Progenitor cell of endocrine pancreas (in vitro differentiated cells): Measurements from ENCODE around the gene ECEL1. TPM values are rescaled to one million over a fixed set of nuclear protein-coding genes. Genes with fewer than 3 reads are reported as not detected.
"Not testable (repeated sequence)": the region's sequence is repeated elsewhere in the genome, so short reads cannot be mapped to it uniquely, and the experiment has no call there.

Experiments
- DNase-seq: peaks from one replicate; pipeline ENCODE4 v3.0.0; 2021; ENCODE audit warnings: low spot score; ENCODE audit not compliant: unreplicated experiment
- H3K27ac Mint-ChIP-seq: 2 replicates; pipeline ENCODE4 v1.8.0; 2021; ENCODE audit warnings: mild to moderate bottlenecking, moderate library complexity, mixed read lengths
- H3K27me3 Mint-ChIP-seq: 2 replicates; pipeline ENCODE4 v1.8.0; 2021; ENCODE audit warnings: mixed read lengths
- H3K36me3 Mint-ChIP-seq: 2 replicates; pipeline ENCODE4 v1.8.0; 2022; ENCODE audit warnings: mixed read lengths; ENCODE audit not compliant: insufficient read depth
- H3K4me1 Mint-ChIP-seq: 2 replicates; pipeline ENCODE4 v1.8.0; 2021; ENCODE audit warnings: low read depth, mixed read lengths
- H3K4me3 Mint-ChIP-seq: 2 replicates; pipeline ENCODE4 v1.8.0; 2021; ENCODE audit warnings: low read depth, mild to moderate bottlenecking, moderate library complexity, mixed read lengths
- H3K9me3 Mint-ChIP-seq: 2 replicates; pipeline ENCODE4 v1.8.0; 2021; ENCODE audit warnings: low read depth, mixed read lengths
- CTCF ChIP-seq: fragments of 200-600 bp; sonication (generic); IDR thresholded peaks from one replicate; pipeline ENCODE4 v1.5.0; 2021; ENCODE audit warnings: antibody characterized with exemption, mild to moderate bottlenecking; ENCODE audit not compliant: unreplicated experiment
- total RNA-seq: library from RNA; stranded (reverse); gene quantifications from 2 replicates; pipeline ENCODE4 v1.2.1, GENCODE V29; 2021

The ECEL1 gene
- total RNA-seq, 1 donor from 2014 or later: 2.9 TPM

GRCh38 chr2:232455426-232456255 is 32.0 kb downstream of the ECEL1 start, which contains the start of gene ALPI:
Gene ALPI (plus strand): TSS chr2:232456153. CDS start chr2:232456200, 47 bp downstream.
- Mint-ChIP-seq H3K4me1 (no peaks in the 10 kb centered on the region), H3K9me3 (no peaks in the 10 kb centered on the region), H3K36me3 (no peaks in the 10 kb centered on the region), H3K27me3 (peaks cover 19% of the 10 kb centered on the region), H3K4me3 (no peak within 1 kb of the TSS), H3K27ac (no peak within 1 kb of the TSS)
- no peak for DNase-seq
- TF ChIP-seq CTCF: no peak

GRCh38 chr2:232454630-232455029 is 33.0 kb downstream of the ECEL1 start:
- DNase-seq: no peak
- H3K9me3 Mint-ChIP-seq: no peaks in the 10 kb centered on the region
- no peaks in the 10 kb centered on the region for H3K4me1 Mint-ChIP-seq
- TF ChIP-seq CTCF: no peak
- H3K27me3 Mint-ChIP-seq: peaks cover 16% of the 10 kb centered on the region
- no peaks in the 10 kb centered on the region for H3K36me3 Mint-ChIP-seq
- no peak overlapping the region for H3K27ac Mint-ChIP-seq
- H3K4me3 Mint-ChIP-seq: no peak overlapping the region

- not testable (repeated sequence) for H3K4me3 Mint-ChIP-seq, H3K27ac Mint-ChIP-seq, H3K9me3 Mint-ChIP-seq, H3K36me3 Mint-ChIP-seq, H3K4me1 Mint-ChIP-seq, DNase-seq
- peaks cover 19% of the 10 kb centered on the region for H3K27me3 Mint-ChIP-seq
These were observed 36.0 kb downstream of the ECEL1 start for GRCh38 chr2:232451645-232452044.

- no peaks in the 10 kb centered on the region for H3K4me1 Mint-ChIP-seq
- H3K36me3 Mint-ChIP-seq: no peaks in the 10 kb centered on the region
- TF ChIP-seq CTCF: no peak
- H3K9me3 Mint-ChIP-seq: no peaks in the 10 kb centered on the region
- no peak for DNase-seq
- H3K27ac Mint-ChIP-seq: no peak overlapping the region
- H3K27me3 Mint-ChIP-seq: peaks cover 15% of the 10 kb centered on the region
- H3K4me3 Mint-ChIP-seq: no peak overlapping the region
These were observed 37.7 kb downstream of the ECEL1 start for GRCh38 chr2:232449964-232450363.

GRCh38 chr2:232448304-232448690 is 39.3 kb downstream of the ECEL1 start:
- TF ChIP-seq CTCF: no peak
- DNase-seq: no peak
- H3K36me3 Mint-ChIP-seq: no peaks in the 10 kb centered on the region

GRCh38 chr2:232447638-232448303 is 39.9 kb downstream of the ECEL1 start:
- no peak for DNase-seq
- Mint-ChIP-seq H3K27me3 (peaks cover 6% of the 10 kb centered on the region), H3K27ac (no peak overlapping the region), H3K4me1 (no peaks in the 10 kb centered on the region), H3K36me3 (no peaks in the 10 kb centered on the region), H3K9me3 (no peaks in the 10 kb centered on the region), H3K4me3 (no peak overlapping the region)
- TF ChIP-seq CTCF: no peak

More at GRCh38 chr2:232448304-232448690, 39.3 kb downstream of the ECEL1 start:
- Mint-ChIP-seq H3K27me3 (peaks cover 11% of the 10 kb centered on the region), H3K27ac (no peak overlapping the region), H3K9me3 (no peaks in the 10 kb centered on the region), H3K4me1 (no peaks in the 10 kb centered on the region), H3K4me3 (no peak overlapping the region)
